Psoas muscle (tissue), 8 donors: ENCODE results near the gene PLEKHM1. TPM values are rescaled to one million over a fixed set of nuclear protein-coding genes. Genes with fewer than 3 reads are reported as not detected.
"Not testable (repeated sequence)": the region's sequence is repeated elsewhere in the genome, so short reads cannot be mapped to it uniquely, and the experiment has no call there.

Experiments
- ATAC-seq, 4 donors: fragments of 200-7000 bp; cut with Tn5 transposase; one replicate each; pipeline ENCODE4 v1.9.1; 2020; ENCODE audit warnings: moderate library complexity in 3 of 4, mild to moderate bottlenecking in 2 of 4
- DNase-seq, 2 donors: peaks; one replicate each; pipeline ENCODE4 v3.0.0-alpha.2; 2020
- H3K27ac ChIP-seq: fragments of 200-600 bp; one replicate; pipeline ENCODE4 v1.8.0; 2022
- H3K27me3 ChIP-seq, 3 donors: fragments of 200-600 bp in 1 of 3; one replicate each; pipeline versions ENCODE4 v1.6.1 to v1.8.0; 2013 to 2022; ENCODE audit warnings: low read length in 2 of 3, mild to moderate bottlenecking in 2 of 3, moderate library complexity in 1 of 3; ENCODE audit not compliant: insufficient read depth in 3 of 3
- H3K36me3 ChIP-seq, 2 donors: fragments of 200-600 bp in 1 of 2; one replicate each; pipeline versions ENCODE4 v1.6.1 to v1.8.0; 2013 to 2022; ENCODE audit warnings: low read depth in 1 of 2, mild to moderate bottlenecking in 1 of 2, moderate library complexity in 1 of 2; ENCODE audit not compliant: insufficient read depth in 1 of 2
- H3K4me1 ChIP-seq: fragments of 200-600 bp; one replicate; pipeline ENCODE4 v1.8.0; 2022
- H3K4me3 ChIP-seq: fragments of 200-600 bp; one replicate; pipeline ENCODE4 v1.8.0; 2022; ENCODE audit warnings: mild to moderate bottlenecking
- H3K9me3 ChIP-seq: fragments of 200-600 bp; one replicate; pipeline ENCODE4 v1.8.0; 2022
- WGBS, 3 donors: extraction: QIAGEN DNeasy Blood & Tissue Kit; methylation state at CpG; one replicate each; pipeline versions ENCODE4 v1.1.6 to v1.1.7; 2013; 5-methylcytosine and 5-hydroxymethylcytosine counted together
- intact Hi-C, 2 donors: fragments of 100-400 bp; cut with DNase I; formaldehyde crosslinking; loops; one replicate each; pipeline versions ENCODE4 v1.11.0 to v1.14.2; 2022
- polyA plus RNA-seq, 3 donors: library from polyadenylated mRNA; stranded (reverse); fragments of 200-250 nt; gene quantifications; one replicate each; pipeline ENCODE4 v1.2.3, GENCODE V29; 2013
- total RNA-seq, 4 donors: library from RNA; stranded (reverse); fragmentation: NEBNext Ultra II Directional in 2 of 4; extraction: Animal tissue kit (Norgen Biotek cat#: 25700) in 2 of 4; gene quantifications; one replicate each; pipeline versions ENCODE4 v1.2.1 to v1.2.4, GENCODE V29; 2021 to 2023
- TF ChIP-seq, protein P1 (sequence below): fragments of 200-600 bp; IDR thresholded peaks from one replicate; pipeline ENCODE4 v1.8.0; 2022; ENCODE audit warnings: antibody characterized with exemption
- donor health status: healthy with polysubstance abuse.
- donor health status: DM: no; HTN: no; CAD: no; lungs with moderate emphysema.
- donor health status: Bipolar disorder and iron deficiency.
- donor health status: healthy.
- donor health status: DM: yes; HTN: yes; CAD: no.
- donor health status: DM: no; HTN: no; CAD: no.
- donor health status: DM: no; HTN: no; CAD: no.
- donor health status: DM: yes; HTN: yes; CAD: no.

Gene PLEKHM1
- total and polyA plus RNA-seq, 7 donors = 13.0 to 47.6 (median 25.5) TPM

GRCh38 chr17:45461524-45462327, 28.8 kb downstream of the PLEKHM1 start:
- peak; percentile 47 to 65 (median 56) for ATAC-seq
- H3K4me1 ChIP-seq, H3K27ac ChIP-seq, H3K27me3 ChIP-seq, DNase-seq, H3K9me3 ChIP-seq, H3K4me3 ChIP-seq, intact Hi-C loops: not testable (repeated sequence)
- peaks cover 0 to 22% of the 10 kb centered on the region in 2 donors for H3K36me3 ChIP-seq
- 67 to 71% (median 71%) methylated on average over 5 to 8 of the region's 8 CpGs for WGBS, 3 donors

- ATAC-seq, H3K4me3 ChIP-seq, H3K4me1 ChIP-seq, H3K27me3 ChIP-seq, H3K9me3 ChIP-seq, H3K27ac ChIP-seq, intact Hi-C loops, DNase-seq: not testable (repeated sequence)
- peaks cover 0 to 24% of the 10 kb centered on the region in 2 donors for H3K36me3 ChIP-seq
- 93 to 97% (median 94%) methylated on average over 4 to 5 of the region's 5 CpGs for WGBS, 3 donors
These were observed 30.1 kb downstream of the PLEKHM1 start for GRCh38 chr17:45460422-45460821.

DNA sequence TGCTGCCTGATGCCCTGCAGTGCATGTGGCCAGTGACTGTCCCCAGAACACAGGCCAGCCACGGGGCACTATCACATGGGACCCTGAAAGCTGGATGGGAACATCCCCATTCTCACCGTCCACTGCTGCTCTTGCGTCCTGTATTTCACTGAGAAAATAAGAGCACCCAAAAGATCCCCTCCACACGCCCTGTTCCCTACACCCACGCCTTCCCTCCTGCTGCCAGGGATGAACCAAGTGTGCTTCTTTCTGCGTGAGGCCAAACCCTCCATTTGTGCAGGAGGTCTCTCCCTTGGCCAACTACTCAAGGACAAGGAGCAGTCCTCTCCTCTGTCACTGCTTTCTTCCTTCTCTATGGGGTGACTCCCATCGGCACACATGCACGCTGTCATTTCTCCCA, 36.2 kb downstream of the PLEKHM1 start:
- ATAC-seq, H3K4me3 ChIP-seq, H3K9me3 ChIP-seq, H3K27ac ChIP-seq, intact Hi-C loops, H3K27me3 ChIP-seq, H3K4me1 ChIP-seq: not testable (repeated sequence)
- peak in 1 of 2 donors; percentile 19 for DNase-seq
- WGBS, 3 donors = 93 to 94% (median 93%) methylated on average over 7 of the region's 8 CpGs
- H3K36me3 ChIP-seq = peaks cover 0 to 33% of the 10 kb centered on the region in 2 donors

DNA sequence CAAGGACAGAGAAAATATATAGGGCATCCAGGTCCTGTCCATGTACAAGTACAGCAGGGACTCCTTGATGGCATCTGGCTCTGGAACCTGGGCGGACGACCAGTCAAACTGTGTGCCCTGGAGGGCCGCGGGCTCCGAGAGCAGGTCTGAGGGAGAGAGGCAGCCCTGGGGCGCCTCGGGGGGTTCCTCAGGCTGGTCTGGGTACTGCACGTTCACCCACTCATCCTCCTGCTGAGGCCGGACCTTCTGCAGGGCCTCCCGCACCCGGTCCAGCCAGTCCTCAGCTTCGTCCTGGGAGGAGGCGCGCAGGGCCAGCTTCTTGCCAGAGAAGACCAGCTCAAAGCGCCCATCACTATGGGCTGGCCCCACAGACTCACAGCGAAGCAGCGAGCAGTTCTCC, 36.8 kb downstream of the PLEKHM1 start:
- H3K27ac ChIP-seq, H3K9me3 ChIP-seq, H3K27me3 ChIP-seq, intact Hi-C loops, H3K4me3 ChIP-seq, H3K4me1 ChIP-seq: not testable (repeated sequence)
- H3K36me3 ChIP-seq = peaks cover 0 to 33% of the 10 kb centered on the region in 2 donors
- peak in 1 of 2 donors; percentile 36 for DNase-seq
- WGBS, 3 donors = 91 to 94% (median 93%) methylated on average over 13 to 17 of the region's 17 CpGs
- peak in 2 of 4 donors; percentile 22 to 25 for ATAC-seq

DNA sequence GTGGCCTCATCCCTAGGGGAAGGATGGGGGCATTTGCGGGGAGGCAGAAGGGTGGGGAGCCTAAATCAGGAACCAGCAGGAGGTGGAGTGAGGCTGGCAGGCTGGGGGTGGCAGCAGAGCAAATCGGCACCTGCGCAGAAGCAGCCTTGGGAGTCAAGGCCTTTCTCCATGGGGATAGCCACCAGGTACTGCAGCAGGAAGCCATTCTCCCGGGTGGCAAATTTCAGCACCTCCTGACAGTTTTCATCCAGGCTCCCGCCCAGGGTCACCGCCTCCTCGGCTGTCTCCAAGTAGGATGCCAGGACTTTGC, 37.3 kb downstream of the PLEKHM1 start:
- H3K4me1 ChIP-seq, H3K9me3 ChIP-seq, H3K27ac ChIP-seq, intact Hi-C loops, ATAC-seq, H3K4me3 ChIP-seq, H3K27me3 ChIP-seq: not testable (repeated sequence)
- peak in 1 of 2 donors; percentile 5 for DNase-seq
- 91 to 100% (median 97%) methylated on average over 2 to 3 of the region's 7 CpGs for WGBS, 3 donors
- peaks cover 0 to 35% of the 10 kb centered on the region in 2 donors for H3K36me3 ChIP-seq

GRCh38 chr17:45452329-45453224, 37.9 kb downstream of the PLEKHM1 start:
- ATAC-seq, H3K4me1 ChIP-seq, H3K27me3 ChIP-seq, intact Hi-C loops, H3K27ac ChIP-seq, H3K9me3 ChIP-seq, H3K4me3 ChIP-seq: not testable (repeated sequence)
- WGBS, 3 donors = 77 to 88% (median 80%) methylated on average over 8 to 9 of the region's 9 CpGs
- DNase-seq = peak in 1 of 2 donors; percentile 7
- H3K36me3 ChIP-seq = peaks cover 0 to 38% of the 10 kb centered on the region in 2 donors

GRCh38 chr17:45451660-45452059, 38.9 kb downstream of the PLEKHM1 start:
- H3K9me3 ChIP-seq, ATAC-seq, intact Hi-C loops, H3K4me3 ChIP-seq, H3K27ac ChIP-seq, H3K27me3 ChIP-seq, H3K4me1 ChIP-seq: not testable (repeated sequence)
- peak in 1 of 2 donors; percentile 17 for DNase-seq
- H3K36me3 ChIP-seq = peaks cover 0 to 37% of the 10 kb centered on the region in 2 donors
- WGBS, 3 donors = 87 to 93% (median 91%) methylated on average over 6 to 7 of the region's 10 CpGs

GRCh38 chr17:45451131-45451530, 39.4 kb downstream of the PLEKHM1 start:
- Histone ChIP-seq H3K4me1 (no peaks in the 10 kb centered on the region), H3K36me3 (peaks cover 0 to 33% of the 10 kb centered on the region in 2 donors), H3K4me3 (no peak overlapping the region), H3K27ac (no peak overlapping the region), H3K9me3 (no peaks in the 10 kb centered on the region), H3K27me3 (no peaks in the 10 kb centered on the region)
- ATAC-seq (no peak), DNase-seq (peak in 1 of 2 donors; percentile 26)
- TF ChIP-seq, protein P1, sequence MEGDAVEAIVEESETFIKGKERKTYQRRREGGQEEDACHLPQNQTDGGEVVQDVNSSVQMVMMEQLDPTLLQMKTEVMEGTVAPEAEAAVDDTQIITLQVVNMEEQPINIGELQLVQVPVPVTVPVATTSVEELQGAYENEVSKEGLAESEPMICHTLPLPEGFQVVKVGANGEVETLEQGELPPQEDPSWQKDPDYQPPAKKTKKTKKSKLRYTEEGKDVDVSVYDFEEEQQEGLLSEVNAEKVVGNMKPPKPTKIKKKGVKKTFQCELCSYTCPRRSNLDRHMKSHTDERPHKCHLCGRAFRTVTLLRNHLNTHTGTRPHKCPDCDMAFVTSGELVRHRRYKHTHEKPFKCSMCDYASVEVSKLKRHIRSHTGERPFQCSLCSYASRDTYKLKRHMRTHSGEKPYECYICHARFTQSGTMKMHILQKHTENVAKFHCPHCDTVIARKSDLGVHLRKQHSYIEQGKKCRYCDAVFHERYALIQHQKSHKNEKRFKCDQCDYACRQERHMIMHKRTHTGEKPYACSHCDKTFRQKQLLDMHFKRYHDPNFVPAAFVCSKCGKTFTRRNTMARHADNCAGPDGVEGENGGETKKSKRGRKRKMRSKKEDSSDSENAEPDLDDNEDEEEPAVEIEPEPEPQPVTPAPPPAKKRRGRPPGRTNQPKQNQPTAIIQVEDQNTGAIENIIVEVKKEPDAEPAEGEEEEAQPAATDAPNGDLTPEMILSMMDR = no peak
- intact Hi-C loops = no loop called here
- WGBS, 3 donors = 86 to 90% (median 87%) methylated on average over 8 of the region's 8 CpGs

GRCh38 chr17:45449708-45450329, 40.7 kb downstream of the PLEKHM1 start:
- WGBS, 3 donors = 95 to 100% (median 100%) methylated on average over 1 of the region's 1 CpG
- peak in 1 of 2 donors; percentile 12 for DNase-seq
- H3K9me3 ChIP-seq, H3K27ac ChIP-seq, intact Hi-C loops, ATAC-seq, H3K4me3 ChIP-seq, H3K4me1 ChIP-seq, H3K27me3 ChIP-seq: not testable (repeated sequence)
- H3K36me3 ChIP-seq = peaks cover 0 to 40% of the 10 kb centered on the region in 2 donors

DNA sequence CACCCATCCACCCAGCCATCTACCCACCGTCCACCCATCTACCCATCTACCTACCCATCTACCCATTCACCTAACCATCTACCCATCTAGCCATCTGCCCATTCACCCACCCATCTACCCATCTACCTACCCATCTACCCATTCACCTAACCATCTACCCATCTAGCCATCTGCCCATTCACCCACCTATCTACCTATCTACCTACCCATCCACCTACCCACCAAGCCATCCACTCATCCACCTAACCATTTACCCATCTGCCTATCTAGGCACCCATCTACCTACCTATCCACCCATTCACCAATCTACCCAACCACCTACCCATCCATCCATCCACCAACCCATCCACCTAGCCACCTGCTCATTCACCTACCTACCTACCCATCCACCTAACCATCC, 41.3 kb downstream of the PLEKHM1 start:
- intact Hi-C loops, H3K4me1 ChIP-seq, H3K27me3 ChIP-seq, H3K9me3 ChIP-seq, ATAC-seq, H3K4me3 ChIP-seq, DNase-seq, H3K27ac ChIP-seq: not testable (repeated sequence)
- peaks cover 0 to 38% of the 10 kb centered on the region in 2 donors for H3K36me3 ChIP-seq
- WGBS, 3 donors = 98 to 100% (median 100%) methylated on average over 1 of the region's 1 CpG
